HG03457 (cell line): ENCODE measurements around the gene DNAJC22.
"Not testable (repeated sequence)": the region's sequence is repeated elsewhere in the genome, so short reads cannot be mapped to it uniquely, and the experiment has no call there.

Source experiments
- ATAC-seq: cut with Tn5 transposase; IDR thresholded peaks from one replicate; pipeline ENCODE4 v1.9.1; 2021; ENCODE audit warnings: moderate number of reproducible peaks; ENCODE audit not compliant: unreplicated experiment

Gene DNAJC22

DNA sequence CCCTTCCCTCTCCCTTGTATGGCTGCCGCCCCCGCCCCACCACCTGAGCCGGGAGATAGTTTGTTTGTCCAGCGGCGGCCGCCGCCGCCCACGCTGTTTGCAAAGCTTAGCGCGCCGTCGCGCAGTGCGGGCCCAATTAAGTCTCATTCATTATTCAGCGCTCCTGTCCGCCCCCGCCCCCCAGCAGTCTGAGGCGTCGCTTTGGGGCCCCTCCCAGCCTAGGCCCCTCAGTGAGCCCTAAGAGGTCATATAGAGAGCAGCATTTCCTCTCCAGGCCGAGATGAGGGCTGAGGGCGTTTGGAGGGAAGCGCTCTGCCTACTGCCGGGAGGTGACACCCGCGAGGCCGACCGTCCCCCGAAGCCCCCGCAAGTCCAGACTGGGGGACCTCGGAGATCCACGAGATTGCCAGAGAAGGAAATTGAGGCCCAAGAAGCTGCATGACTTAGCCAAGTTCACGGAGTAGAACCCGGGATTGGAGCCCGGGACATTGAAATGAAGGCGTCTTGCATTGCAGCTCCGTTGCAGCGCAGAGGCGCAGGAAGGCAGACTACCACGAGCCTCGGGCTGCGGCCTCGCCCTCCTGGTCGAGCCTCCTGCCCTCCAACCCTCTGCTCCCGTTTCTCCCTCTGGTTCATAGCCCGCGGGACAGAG lies at the start of gene DNAJC22:
DNAJC22 (plus strand) TSS at position 230 of the 652 bp plus-strand sequence. CDS start 1,985 bp downstream, outside the sequence.
- no peak for ATAC-seq

DNA sequence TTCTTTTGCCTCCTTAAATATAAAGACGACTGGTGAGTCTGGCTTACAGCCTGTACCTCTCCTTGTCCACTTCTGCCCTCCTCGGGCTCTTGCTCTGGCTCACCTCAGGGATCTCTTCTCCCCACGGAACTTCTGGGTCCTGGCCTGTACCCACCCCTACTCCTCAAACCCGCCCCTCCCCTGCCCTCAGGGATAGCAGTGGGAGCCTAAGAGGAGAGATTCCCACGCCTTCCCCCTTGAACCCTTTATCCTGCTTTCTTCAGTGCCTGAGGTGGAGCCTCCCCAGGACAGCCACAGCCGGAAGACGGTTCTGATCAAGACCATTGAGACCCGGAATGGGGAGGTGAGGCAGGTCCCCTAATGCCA lies 49.0 kb upstream of the DNAJC22 start:
- no peak for ATAC-seq

GRCh38 chr12:49298160-49298559 lies 48.5 kb upstream of the DNAJC22 start:
- ATAC-seq: no peak

DNA sequence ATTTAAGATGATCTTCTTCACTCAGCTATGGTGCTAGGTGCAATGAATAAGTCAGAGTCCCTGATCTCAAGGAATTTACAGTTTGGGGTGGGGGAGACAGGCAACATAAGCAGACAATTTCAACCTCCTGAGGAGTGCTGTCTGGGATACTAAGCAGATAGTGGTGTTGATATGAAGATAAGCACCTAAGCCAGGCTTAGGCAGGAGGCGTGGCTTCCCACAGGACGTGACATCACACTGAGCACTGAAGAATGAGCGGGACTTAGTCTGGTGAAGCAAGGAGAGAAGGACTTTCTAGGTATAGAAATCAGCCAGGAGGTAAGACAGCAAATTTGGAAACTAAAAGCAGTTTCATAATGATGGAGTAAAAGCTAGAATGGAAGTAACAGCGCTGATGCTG lies 44.9 kb upstream of the DNAJC22 start:
- ATAC-seq: no peak

DNA sequence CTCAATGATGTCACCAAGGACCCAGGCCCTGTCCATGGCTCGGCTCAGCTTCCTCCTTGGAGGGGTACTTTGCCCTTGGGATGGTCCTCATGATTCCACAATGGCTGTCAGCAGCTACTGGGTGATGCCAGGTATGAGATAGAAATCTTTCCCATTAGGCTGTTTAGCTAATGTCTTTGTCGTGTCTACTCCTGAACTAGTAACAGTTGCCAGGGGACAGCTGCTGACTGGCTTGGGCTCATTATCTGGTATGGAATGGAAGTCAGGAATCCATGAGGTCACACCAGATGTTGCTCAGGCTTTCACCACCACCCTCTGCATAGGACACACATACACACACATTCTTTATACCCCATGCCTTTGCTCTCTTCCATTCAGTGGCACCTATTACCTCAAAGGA lies 42.5 kb upstream of the DNAJC22 start:
- no peak for ATAC-seq

DNA sequence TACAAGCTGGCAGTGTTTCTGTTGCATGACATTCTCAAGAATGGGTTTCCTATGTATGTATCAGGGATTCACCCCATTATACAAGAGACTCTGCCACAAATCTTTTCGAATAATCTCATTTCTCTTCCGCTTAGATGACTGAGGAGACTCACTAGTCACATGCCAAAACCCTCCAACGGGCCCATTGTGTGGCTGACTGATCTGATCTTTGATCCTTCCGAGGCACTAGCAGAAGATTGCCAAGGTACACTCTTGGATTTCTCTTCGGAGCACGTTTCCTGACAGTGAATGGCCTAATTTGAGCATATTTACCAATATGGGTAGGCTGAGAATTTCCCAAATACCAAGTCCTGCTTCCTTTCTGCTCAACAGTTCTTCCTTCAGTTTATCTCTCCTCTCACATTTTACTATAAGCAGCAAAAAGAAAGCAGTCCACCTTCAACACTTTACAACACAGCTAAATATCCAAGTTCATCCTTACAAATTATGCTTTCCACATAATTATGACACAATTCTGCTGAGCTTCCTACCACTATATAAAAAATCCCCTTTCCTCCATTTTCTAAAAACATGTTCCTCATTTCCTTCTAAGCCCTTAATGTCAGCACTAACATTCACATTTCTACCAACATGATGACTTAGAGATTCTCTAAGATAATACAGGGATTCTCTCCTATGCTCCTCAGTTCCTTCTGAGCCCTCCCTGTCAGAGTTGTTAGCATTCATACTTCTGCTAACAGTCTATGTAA lies 40.8 kb upstream of the DNAJC22 start:
- ATAC-seq: no peak

DNA sequence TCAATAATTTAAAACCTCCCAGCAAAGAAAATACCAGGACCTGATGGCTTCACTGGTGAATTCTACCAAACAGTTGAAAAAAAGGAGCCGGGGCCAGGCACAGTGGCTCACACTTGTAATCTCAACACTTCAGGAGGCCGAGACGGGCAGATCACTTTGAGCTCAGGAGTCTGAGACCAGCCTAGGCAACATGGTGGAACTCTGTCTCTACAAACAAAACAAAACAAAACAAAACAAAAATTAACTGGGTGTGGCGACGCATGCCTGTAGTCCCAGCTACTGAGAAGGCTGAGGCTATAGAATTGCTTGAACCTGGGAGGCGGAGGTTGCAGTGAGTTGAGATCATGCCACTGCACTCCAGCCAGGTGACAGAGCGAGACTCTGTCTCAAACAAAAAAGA lies 37.3 kb upstream of the DNAJC22 start:
- ATAC-seq: no peak

- not testable (repeated sequence) for ATAC-seq
These were observed 36.2 kb upstream of the DNAJC22 start for GRCh38 chr12:49310451-49311000.

DNA sequence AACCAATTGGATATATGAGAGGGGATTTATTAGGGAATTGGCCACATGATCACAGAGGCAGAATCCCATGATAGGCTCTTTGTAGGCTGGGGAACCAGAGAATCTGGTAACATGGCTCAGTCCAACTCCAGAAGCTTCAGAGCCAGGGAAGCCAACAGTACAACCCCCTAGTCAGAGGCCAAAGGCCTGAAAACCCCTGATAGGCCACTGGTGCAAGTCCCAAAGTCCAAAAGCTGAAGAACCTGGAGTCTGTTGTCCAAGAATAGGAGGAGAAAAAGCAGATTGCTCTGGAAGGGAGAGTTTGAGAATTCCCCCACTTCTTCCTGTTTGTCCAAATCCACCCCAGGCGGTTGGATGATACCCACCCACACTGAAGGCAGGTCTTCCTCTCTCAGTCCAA lies 31.9 kb upstream of the DNAJC22 start:
- no peak for ATAC-seq

GRCh38 chr12:49317118-49317517 lies 29.6 kb upstream of the DNAJC22 start:
- ATAC-seq: not testable (repeated sequence)

DNA sequence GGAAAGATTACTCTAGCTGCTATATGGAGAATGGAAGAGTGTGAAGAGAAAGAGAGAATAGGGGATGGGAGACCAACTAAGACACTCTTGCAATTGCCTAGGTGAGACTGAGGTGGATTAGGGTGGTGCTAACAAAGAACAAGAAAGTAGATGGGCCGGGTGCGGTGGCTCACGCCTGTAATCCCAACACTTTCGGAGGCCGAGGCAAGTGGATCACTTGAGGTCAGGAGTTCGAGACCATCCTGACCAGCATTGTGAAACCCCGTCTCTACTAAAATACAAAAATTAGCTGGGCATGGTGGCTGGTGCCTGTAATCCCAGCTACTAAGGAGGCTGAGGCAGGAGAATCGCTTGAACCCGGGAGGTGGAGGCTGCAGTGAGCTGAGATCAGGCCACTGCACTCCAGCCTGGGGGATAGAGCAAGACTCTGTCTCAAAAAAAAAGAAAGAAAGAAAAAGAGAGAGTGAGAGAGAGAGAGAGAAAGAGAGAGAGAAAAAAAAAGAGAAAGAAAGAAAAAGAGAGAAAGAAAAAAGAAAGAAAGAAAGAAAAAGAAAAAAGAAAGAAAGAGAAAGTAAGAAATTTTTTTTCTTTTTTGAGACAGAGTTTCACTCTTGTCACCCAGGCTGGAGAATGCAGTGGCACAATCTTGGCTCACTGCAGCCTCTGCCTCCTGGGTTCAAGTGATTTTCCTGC lies 26.1 kb upstream of the DNAJC22 start:
- not testable (repeated sequence) for ATAC-seq

DNA sequence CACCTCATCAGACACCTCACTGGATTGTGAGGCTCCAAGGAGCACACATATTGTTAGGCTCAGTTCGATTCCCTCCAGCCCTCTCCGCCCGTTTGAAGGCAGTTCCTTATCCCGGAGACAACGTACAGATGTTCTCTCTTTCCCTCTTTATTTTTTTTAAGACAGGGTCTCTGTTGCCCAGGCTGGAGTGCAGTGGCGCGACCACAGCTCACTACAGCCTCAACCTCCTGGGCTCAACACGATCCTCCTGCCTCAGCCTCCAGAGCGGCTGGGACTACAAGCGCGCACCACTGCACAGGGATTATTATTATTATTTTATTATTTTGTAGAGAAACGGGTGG lies 24.4 kb upstream of the DNAJC22 start:
- ATAC-seq: no peak

GRCh38 chr12:49322708-49323523 lies 23.8 kb upstream of the DNAJC22 start, which contains the start of gene TROAP:
TROAP (plus strand) TSS chr12:49323255; CDS start chr12:49323609, 354 bp downstream.
- peak; percentile 91 for ATAC-seq

- ATAC-seq: no peak
These were observed 23.1 kb upstream of the DNAJC22 start for GRCh38 chr12:49323524-49324097.

GRCh38 chr12:49325606-49326005 lies 21.1 kb upstream of the DNAJC22 start:
- ATAC-seq: no peak

- ATAC-seq: no peak
These were observed 19.3 kb upstream of the DNAJC22 start for GRCh38 chr12:49327368-49327767.

GRCh38 chr12:49327887-49328286 lies 18.8 kb upstream of the DNAJC22 start:
- no peak for ATAC-seq

DNA sequence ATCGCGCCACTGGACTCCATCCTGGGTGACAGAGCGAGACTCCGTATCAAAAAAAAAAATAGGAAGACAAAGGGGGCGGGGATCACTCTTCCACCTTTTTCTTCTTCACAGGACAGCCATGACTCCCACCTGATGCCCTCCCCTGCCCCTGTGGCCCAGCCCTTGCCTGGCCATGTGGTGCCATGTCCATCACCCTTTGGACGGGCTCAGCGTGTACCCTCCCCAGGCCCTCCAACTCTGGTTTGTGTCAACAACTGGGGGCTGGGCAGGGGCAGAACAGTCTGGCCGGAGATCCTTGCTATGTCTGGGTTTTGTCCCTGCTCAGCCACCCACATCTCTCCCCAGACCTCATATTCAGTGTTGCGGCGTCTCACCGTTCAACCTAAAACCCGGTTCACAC lies 17.9 kb upstream of the DNAJC22 start:
- ATAC-seq: no peak

DNA sequence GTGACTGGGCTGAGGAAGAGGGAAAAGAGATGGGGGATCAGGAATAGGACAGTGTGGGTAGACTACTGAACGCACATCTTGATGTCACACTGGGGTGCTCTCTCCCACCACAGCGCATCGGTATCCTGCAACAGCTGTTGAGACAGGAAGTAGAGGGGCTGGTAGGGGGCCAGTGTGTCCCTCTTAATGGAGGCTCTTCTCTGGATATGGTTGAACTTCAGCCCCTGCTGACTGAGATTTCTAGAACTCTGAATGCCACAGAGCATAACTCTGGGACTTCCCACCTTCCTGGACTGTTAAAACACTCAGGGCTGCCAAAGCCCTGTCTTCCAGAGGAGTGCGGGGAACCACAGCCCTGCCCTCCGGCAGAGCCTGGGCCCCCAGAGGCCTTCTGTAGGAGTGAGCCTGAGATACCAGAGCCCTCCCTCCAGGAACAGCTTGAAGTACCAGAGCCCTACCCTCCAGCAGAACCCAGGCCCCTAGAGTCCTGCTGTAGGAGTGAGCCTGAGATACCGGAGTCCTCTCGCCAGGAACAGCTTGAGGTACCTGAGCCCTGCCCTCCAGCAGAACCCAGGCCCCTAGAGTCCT lies 16.6 kb upstream of the DNAJC22 start:
- no peak for ATAC-seq
